Activated CD8-positive, alpha-beta T cell treated with anti-CD3 and anti-CD28 coated beads for 36 hours (primary cell): ENCODE results near the gene AASDH. TPM values are rescaled to one million over a fixed set of nuclear protein-coding genes. Genes with fewer than 3 reads are reported as not detected.

Experiments
- ATAC-seq: fragments of 200-7000 bp; cut with Tn5 transposase; one replicate; pipeline ENCODE4 v1.10.0; 2021; ENCODE audit warnings: mild to moderate bottlenecking, moderate library complexity
- CTCF ChIA-PET: fragments of 350-600 bp; sonication (Branson Sonifier 250); formaldehyde crosslinking; loops from one replicate; lab custom pipeline; 2021; ENCODE audit warnings: antibody characterized with exemption; lab: Charles Lee
- POLR2A ChIA-PET: fragments of 350-600 bp; sonication (Branson Sonifier 250); formaldehyde crosslinking; loops from one replicate; lab custom pipeline; 2021; ENCODE audit warnings: antibody characterized with exemption; lab: Charles Lee
- DNase-seq: peaks from one replicate; pipeline ENCODE4 v3.0.0-alpha.2; 2020
- H3K27ac Mint-ChIP-seq: one replicate; pipeline ENCODE4 v1.8.0; 2021; ENCODE audit warnings: mild to moderate bottlenecking, mixed read lengths
- H3K27me3 Mint-ChIP-seq: one replicate; pipeline ENCODE4 v1.8.0; 2021; ENCODE audit warnings: mixed read lengths
- H3K36me3 Mint-ChIP-seq: one replicate; pipeline ENCODE4 v1.8.0; 2021; ENCODE audit warnings: low read depth, mixed read lengths
- H3K4me1 Mint-ChIP-seq: one replicate; pipeline ENCODE4 v1.8.0; 2021; ENCODE audit warnings: low read depth, mixed read lengths
- H3K4me3 Mint-ChIP-seq: one replicate; pipeline ENCODE4 v1.8.0; 2021; ENCODE audit warnings: mild to moderate bottlenecking, moderate library complexity, mixed read lengths
- H3K9me3 Mint-ChIP-seq: one replicate; pipeline ENCODE4 v1.8.0; 2021; ENCODE audit warnings: mixed read lengths
- intact Hi-C: fragments of 100-400 bp; cut with micrococcal nuclease; formaldehyde crosslinking; loops from one replicate; pipeline ENCODE4 v1.10.0; 2022
- total RNA-seq, 2 experiments: library from RNA; stranded (reverse); gene quantifications; one replicate each; pipeline ENCODE4 v1.2.3, GENCODE V29; 2021
- TF ChIP-seq, protein P1 (sequence below): fragments of 200-600 bp; IDR thresholded peaks from one replicate; pipeline ENCODE4 v1.8.0; 2022; ENCODE audit warnings: antibody characterized with exemption, mild to moderate bottlenecking

The AASDH gene
- total RNA-seq, 2 experiments from 2014 or later: 14.5 to 14.7 TPM

DNA sequence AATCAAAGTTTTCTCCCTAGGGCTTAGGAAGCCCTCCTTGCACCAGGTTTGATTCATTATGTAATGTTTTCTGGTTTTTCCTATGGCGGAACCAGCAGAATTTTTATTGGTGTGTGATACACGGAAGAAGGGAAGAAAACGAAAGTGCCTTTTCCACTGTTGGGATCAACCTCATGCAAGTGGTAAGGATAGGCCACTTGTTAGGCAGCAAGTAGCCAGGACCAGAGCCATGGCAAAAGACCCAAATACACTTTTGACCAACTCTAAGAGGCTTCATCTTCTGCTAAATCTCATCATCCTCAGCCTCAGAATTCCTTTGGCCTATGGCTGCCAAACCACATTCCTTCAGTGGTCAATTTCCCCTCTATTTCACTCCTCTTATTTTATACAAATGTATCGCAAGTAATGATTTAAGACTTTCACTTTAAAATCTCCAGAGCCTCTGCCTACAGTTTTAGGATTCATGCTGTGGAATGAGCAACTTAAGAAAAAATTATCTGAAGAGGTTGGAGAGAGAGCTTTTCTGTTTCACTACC is 26.9 kb upstream of the AASDH start:
- intact Hi-C loops: no loop called here

DNA sequence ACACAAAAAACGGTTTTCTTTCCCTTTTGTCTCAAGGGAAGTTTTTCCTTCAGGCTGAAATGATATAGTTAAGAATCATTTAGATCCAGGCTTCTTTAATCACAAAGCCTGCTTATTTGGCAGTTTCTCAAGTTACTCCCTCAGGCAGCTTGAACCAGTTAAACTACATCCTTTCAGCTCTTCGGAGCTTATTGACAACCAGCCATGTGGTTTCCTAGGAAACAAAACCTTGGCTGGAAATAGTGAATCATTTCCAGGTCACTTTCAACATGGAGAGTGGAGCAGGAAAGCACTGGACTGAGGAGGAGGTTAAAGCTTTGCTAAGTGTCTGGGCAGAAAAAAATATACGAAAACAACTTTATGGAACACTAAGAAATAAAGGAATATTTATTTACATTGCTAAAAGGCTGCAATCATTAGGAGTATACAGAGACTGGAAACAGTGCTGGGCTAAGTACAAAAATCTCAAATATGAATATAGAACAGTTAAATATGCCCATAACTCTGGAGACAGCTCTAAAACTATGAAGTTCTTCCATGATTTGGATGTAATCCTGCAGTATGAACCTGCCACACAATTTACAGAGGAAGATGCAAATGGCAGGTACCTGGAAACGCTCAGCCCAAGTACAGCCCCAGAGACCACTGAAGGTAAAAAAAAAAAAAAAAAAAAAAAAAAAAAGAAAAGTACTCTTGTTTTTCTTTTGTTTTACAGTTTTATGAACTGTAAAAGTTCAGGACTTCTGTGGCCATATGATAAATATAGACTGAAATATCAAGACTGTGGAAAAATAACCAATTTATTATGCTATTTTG is 23.2 kb upstream of the AASDH start:
- POLR2A ChIA-PET: interaction anchor here (0.7 to 0.9 kb wide), 2 partner anchors 10 to 24 kb away, joined by 3 read pairs; no protein-coding TSS in a partner anchor
- Mint-ChIP-seq H3K27me3 (no peaks in the 10 kb centered on the region), H3K27ac (no peak overlapping the region), H3K4me1 (peaks cover 25% of the 10 kb centered on the region), H3K9me3 (no peaks in the 10 kb centered on the region), H3K36me3 (peaks cover 21% of the 10 kb centered on the region), H3K4me3 (no peak overlapping the region)
- no peak for DNase-seq
- intact Hi-C loops: no loop called here
- peak; percentile 66 for ATAC-seq
- TF ChIP-seq, protein P1, sequence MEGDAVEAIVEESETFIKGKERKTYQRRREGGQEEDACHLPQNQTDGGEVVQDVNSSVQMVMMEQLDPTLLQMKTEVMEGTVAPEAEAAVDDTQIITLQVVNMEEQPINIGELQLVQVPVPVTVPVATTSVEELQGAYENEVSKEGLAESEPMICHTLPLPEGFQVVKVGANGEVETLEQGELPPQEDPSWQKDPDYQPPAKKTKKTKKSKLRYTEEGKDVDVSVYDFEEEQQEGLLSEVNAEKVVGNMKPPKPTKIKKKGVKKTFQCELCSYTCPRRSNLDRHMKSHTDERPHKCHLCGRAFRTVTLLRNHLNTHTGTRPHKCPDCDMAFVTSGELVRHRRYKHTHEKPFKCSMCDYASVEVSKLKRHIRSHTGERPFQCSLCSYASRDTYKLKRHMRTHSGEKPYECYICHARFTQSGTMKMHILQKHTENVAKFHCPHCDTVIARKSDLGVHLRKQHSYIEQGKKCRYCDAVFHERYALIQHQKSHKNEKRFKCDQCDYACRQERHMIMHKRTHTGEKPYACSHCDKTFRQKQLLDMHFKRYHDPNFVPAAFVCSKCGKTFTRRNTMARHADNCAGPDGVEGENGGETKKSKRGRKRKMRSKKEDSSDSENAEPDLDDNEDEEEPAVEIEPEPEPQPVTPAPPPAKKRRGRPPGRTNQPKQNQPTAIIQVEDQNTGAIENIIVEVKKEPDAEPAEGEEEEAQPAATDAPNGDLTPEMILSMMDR: no peak
- CTCF ChIA-PET: interaction anchor here (1.1 to 2.3 kb wide), 2 partner anchors 13 to 15 kb away, joined by 4 to 6 read pairs; no protein-coding TSS in a partner anchor

More for the DNA sequence above, 26.9 kb upstream of the AASDH start:
- H3K4me3 Mint-ChIP-seq: no peak overlapping the region
- no peaks in the 10 kb centered on the region for H3K27me3 Mint-ChIP-seq
- TF ChIP-seq, protein P1: no peak
- no peak for DNase-seq
- no peaks in the 10 kb centered on the region for H3K9me3 Mint-ChIP-seq
- peaks cover 33% of the 10 kb centered on the region for H3K4me1 Mint-ChIP-seq
- ATAC-seq: no peak
- ChIA-PET POLR2A (interaction anchor here (0.6 kb wide), 1 partner anchor 20 kb away, joined by 3 read pairs; no protein-coding TSS in a partner anchor), CTCF (no interaction called here)
- no peak overlapping the region for H3K27ac Mint-ChIP-seq
- no peaks in the 10 kb centered on the region for H3K36me3 Mint-ChIP-seq

DNA sequence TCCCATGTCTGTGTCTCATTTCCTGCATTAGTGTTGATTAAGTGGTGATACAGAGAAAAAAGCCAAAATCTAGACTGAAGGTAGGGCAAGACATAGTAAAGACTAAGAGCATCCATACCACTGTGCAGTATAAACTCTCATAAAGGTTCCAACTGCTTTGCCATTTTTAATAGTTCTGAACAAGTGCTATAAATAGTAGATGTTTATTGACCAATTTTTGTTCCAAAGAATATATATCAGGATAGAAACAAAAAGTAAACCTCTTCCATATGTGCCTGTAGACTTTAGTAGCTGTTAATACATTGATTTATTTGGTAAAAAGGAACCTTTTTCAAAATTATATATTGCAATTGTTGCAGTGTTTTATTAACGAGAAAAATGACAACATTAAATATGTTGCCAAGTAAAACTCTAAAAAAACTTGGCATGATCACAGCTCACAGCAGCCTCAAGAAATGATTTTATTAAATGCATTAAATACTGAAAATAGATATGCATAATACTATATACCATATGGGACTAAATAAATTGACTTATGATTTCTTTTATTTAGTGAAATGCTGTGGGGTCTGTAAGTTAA is 22.3 kb upstream of the AASDH start:
- Mint-ChIP-seq H3K27ac (no peak overlapping the region), H3K9me3 (no peaks in the 10 kb centered on the region), H3K4me1 (peaks cover 25% of the 10 kb centered on the region), H3K36me3 (peaks cover 25% of the 10 kb centered on the region), H3K27me3 (no peaks in the 10 kb centered on the region), H3K4me3 (no peak overlapping the region)
- ATAC-seq (no peak), DNase-seq (no peak)
- intact Hi-C loops: no loop called here
- ChIA-PET POLR2A (interaction anchor here (0.7 kb wide), 1 partner anchor 10 kb away, joined by 3 read pairs; no protein-coding TSS in a partner anchor), CTCF (interaction anchor here (2.3 kb wide), 1 partner anchor 14 kb away, joined by 6 read pairs; no protein-coding TSS in a partner anchor)
- TF ChIP-seq, protein P1: no peak

DNA sequence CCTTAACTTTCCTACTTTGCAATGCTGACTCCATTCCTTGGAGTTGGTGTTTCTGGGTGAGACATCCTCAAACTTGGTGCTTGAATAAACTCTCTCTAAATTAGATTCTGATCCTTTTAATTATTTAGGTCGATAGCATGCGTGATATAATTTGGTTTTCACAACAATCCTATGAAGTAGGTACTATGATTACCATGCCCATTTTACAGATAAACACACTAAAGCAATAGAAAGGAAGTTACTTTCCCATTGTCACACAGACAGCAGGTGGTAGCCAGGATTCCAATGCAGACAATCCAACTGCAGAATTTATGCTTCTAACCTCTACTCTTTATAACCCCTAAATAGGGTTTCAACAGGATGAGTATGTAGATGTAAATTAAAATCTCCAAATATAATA is 21.7 kb upstream of the AASDH start:
- Mint-ChIP-seq H3K9me3 (no peaks in the 10 kb centered on the region), H3K36me3 (peaks cover 25% of the 10 kb centered on the region), H3K4me3 (no peak overlapping the region), H3K27me3 (no peaks in the 10 kb centered on the region), H3K4me1 (peaks cover 25% of the 10 kb centered on the region), H3K27ac (no peak overlapping the region)
- TF ChIP-seq, protein P1: no peak
- POLR2A ChIA-PET: no interaction called here
- intact Hi-C loops: no loop called here
- ATAC-seq: no peak
- DNase-seq: no peak
- CTCF ChIA-PET: interaction anchor here (2.3 kb wide), 1 partner anchor 15 kb away, joined by 6 read pairs; no protein-coding TSS in a partner anchor
